IPS DF 6.9 (cell line): ENCODE results near the gene ADGRL3.

Experiments used
- DNase-seq: peaks from one replicate; pipeline ENCODE4 v3.0.0-alpha.2; 2013; ENCODE audit warnings: low read depth, low spot score
- H3K27ac ChIP-seq: one replicate; pipeline ENCODE4 v1.5.1; 2013; ENCODE audit warnings: low read length, control low read depth
- H3K27me3 ChIP-seq: 2 replicates; pipeline ENCODE4 v1.6.1; 2013; ENCODE audit warnings: mild to moderate bottlenecking, low read length; ENCODE audit not compliant: control insufficient read depth, insufficient read depth
- H3K36me3 ChIP-seq: 2 replicates; pipeline ENCODE4 v1.6.1; 2013; ENCODE audit warnings: low read length; ENCODE audit not compliant: control insufficient read depth, insufficient read depth
- H3K4me1 ChIP-seq: 2 replicates; pipeline ENCODE4 v1.6.1; 2013; ENCODE audit warnings: low read length; ENCODE audit not compliant: control insufficient read depth, insufficient read depth
- H3K4me3 ChIP-seq: 2 replicates; pipeline ENCODE4 v1.5.1; 2013; ENCODE audit warnings: mild to moderate bottlenecking, low read length
- H3K9me3 ChIP-seq: 2 replicates; pipeline ENCODE4 v1.6.1; 2013; ENCODE audit warnings: low read length, inconsistent platforms; ENCODE audit not compliant: control insufficient read depth, insufficient read depth
- WGBS: extraction: QIAGEN DNeasy Blood & Tissue Kit; methylation state at CpG from one replicate; pipeline ENCODE4 v1.1.7; 2013; ENCODE audit warnings: mixed read lengths, missing lambda C conversion rate; ENCODE audit not compliant: insufficient read length, insufficient coverage; 5-methylcytosine and 5-hydroxymethylcytosine counted together

ADGRL3 gene

DNA sequence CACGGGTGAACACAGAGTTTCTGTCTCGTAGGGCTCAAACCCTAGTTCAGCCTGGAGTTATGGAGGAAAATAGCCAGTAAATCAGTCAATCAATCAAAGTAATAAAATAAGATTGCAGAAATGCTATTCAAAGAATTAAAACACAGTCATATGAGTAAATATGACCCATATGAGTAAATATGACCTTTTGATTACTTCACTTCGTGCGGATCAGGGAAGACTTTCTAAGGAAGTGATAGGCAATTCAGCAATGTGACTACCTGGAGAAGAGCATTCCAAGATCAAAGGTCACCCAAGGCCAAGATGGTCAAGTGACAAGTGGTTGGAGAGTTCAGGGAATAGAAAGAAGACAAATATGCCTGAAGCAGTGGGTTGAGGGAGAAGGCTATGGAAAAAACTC, 722.6 kb downstream of the ADGRL3 start:
- Histone ChIP-seq H3K9me3 (no peaks in the 10 kb centered on the region), H3K4me3 (no peak overlapping the region), H3K27me3 (no peaks in the 10 kb centered on the region), H3K4me1 (peaks cover 2% of the 10 kb centered on the region; the same call in 1 of the 2 replicates), H3K36me3 (no peaks in the 10 kb centered on the region), H3K27ac (no peak overlapping the region)
- WGBS = no CpG with 5 or more reads among the region's 4 CpGs
- DNase-seq = no peak

DNA sequence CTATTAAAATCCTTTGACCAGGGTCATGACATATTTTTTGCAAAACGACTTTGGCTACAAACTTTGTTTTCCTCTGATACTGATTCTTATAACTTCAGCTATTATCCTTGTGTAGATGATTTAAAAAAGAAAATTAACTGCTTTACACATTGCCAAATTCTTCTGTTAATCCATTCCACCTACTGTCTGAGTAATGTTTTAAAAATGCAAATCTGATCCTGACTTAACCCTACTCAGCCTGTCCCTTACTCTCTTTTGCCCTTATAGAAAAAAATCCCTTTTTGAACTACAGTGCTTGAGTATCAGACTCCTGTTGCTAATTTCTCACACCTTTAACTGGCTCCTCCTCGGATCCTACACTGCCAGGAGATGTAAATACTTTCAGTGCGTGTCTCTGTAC, 723.1 kb downstream of the ADGRL3 start:
- H3K9me3 ChIP-seq = no peaks in the 10 kb centered on the region
- no peak overlapping the region for H3K4me3 ChIP-seq
- H3K4me1 ChIP-seq = peaks cover 2% of the 10 kb centered on the region; the same call in 1 of the 2 replicates
- no peaks in the 10 kb centered on the region for H3K36me3 ChIP-seq
- no peak overlapping the region for H3K27ac ChIP-seq
- no CpG with 5 or more reads among the region's 3 CpGs for WGBS
- no peaks in the 10 kb centered on the region for H3K27me3 ChIP-seq
- no peak for DNase-seq

DNA sequence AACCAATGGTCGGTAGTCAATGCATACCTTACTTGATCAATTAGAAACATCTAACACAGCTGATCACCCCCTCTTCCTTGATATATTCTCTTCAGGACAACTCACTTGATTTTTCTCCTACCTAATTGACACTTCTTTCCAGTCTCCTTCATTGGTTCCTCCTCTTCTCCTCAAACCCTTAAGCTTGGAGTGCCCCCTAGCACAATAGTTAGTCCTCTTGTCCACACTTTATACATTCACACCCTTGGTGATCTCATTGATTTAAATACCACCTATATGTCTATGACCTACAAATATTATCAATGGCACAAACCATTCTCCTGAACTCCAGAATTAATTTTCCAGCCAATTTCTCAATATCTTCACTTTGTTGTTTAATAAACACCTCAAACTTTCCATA, 724.0 kb downstream of the ADGRL3 start:
- Histone ChIP-seq H3K4me1 (peaks cover 2% of the 10 kb centered on the region; the same call in 1 of the 2 replicates), H3K4me3 (no peak overlapping the region), H3K36me3 (no peaks in the 10 kb centered on the region), H3K9me3 (no peaks in the 10 kb centered on the region), H3K27me3 (no peaks in the 10 kb centered on the region), H3K27ac (no peak overlapping the region)
- WGBS = no CpG with 5 or more reads among the region's 1 CpG
- no peak for DNase-seq

GRCh38 chr4:61933527-61933926, 733.4 kb downstream of the ADGRL3 start:
- WGBS = no CpG with 5 or more reads among the region's 1 CpG
- no peak for DNase-seq
- H3K36me3 ChIP-seq = no peaks in the 10 kb centered on the region
- no peak overlapping the region for H3K27ac ChIP-seq
- no peaks in the 10 kb centered on the region for H3K9me3 ChIP-seq
- H3K4me3 ChIP-seq = no peak overlapping the region
- H3K4me1 ChIP-seq = no peaks in the 10 kb centered on the region
- no peaks in the 10 kb centered on the region for H3K27me3 ChIP-seq

DNA sequence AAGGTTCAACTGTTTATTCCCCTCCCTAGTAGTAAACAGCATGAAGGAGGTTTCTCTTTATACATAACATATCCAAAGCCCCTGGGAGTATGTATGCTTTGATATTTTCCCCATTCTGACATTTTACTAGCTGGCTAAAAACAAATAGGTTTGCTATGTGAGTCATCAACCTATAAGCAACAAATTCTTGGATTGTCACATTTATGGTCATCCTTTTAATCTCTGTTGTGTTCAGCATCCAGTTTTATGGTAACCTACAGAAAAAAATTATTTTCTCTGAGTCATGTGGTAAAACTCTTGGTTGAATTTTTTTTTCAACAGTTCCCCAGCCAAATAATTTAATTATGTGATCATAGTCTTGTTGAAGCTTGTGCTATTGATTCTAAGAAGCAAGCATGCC, 734.1 kb downstream of the ADGRL3 start:
- H3K27ac ChIP-seq = no peak overlapping the region
- no peaks in the 10 kb centered on the region for H3K9me3 ChIP-seq
- H3K36me3 ChIP-seq = no peaks in the 10 kb centered on the region
- no peak overlapping the region for H3K4me3 ChIP-seq
- no peaks in the 10 kb centered on the region for H3K27me3 ChIP-seq
- no peak for DNase-seq
- no peaks in the 10 kb centered on the region for H3K4me1 ChIP-seq

DNA sequence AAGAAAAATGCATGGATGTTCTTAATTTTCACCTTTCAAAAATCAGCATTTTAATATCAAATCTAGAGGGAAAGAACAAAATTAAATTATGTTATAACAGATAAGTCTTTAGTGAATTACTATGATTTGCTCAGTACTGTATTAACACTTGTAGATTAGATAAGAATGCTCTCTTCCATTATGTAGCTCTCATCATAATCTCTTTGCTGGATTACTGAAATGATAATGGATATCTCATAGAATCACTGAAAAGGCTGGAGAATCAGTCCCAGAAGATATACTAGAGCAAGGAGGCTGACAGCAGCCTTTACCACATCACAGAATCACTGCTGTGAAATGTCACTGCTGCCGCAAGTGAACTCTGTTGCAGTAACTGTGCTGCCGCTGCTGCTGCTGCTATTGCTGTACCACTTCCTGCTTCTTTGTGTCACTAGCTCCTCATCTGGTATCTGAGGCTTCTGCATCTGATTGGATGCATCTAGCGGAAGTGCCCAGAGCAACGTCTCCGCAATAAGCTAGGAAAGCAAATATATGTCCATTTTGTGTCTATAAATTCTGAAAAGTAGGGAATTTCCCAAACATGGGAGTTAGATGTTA, 738.2 kb downstream of the ADGRL3 start:
- H3K27ac ChIP-seq = no peak overlapping the region
- no peaks in the 10 kb centered on the region for H3K4me1 ChIP-seq
- H3K36me3 ChIP-seq = no peaks in the 10 kb centered on the region
- no peaks in the 10 kb centered on the region for H3K27me3 ChIP-seq
- no peaks in the 10 kb centered on the region for H3K9me3 ChIP-seq
- no CpG with 5 or more reads among the region's 5 CpGs for WGBS
- H3K4me3 ChIP-seq = no peak overlapping the region
- DNase-seq = peak; percentile 7

DNA sequence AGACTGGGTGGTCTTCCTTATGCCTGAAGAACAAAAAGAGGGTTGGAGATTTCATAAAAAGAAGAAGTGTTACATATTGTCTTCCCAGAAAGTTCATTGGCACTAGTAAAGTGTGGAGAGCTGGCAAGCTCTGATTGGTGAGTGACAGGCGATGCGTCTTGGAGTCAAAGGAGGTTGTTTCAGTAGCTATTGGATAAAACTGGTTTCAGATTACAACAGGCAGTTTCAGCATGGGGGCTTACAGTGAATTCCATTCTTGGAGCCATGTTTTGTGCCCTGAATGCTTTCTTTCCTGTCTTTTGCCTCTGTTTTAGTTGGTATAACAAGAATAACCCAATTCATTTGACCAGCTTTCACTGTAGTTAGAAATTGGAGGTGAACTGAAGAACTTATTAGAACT, 750.5 kb downstream of the ADGRL3 start:
- no peaks in the 10 kb centered on the region for H3K36me3 ChIP-seq
- DNase-seq = peak; percentile 9
- H3K4me1 ChIP-seq = no peaks in the 10 kb centered on the region
- no peaks in the 10 kb centered on the region for H3K27me3 ChIP-seq
- H3K27ac ChIP-seq = no peak overlapping the region
- no CpG with 5 or more reads among the region's 2 CpGs for WGBS
- no peaks in the 10 kb centered on the region for H3K9me3 ChIP-seq
- H3K4me3 ChIP-seq = no peak overlapping the region

DNA sequence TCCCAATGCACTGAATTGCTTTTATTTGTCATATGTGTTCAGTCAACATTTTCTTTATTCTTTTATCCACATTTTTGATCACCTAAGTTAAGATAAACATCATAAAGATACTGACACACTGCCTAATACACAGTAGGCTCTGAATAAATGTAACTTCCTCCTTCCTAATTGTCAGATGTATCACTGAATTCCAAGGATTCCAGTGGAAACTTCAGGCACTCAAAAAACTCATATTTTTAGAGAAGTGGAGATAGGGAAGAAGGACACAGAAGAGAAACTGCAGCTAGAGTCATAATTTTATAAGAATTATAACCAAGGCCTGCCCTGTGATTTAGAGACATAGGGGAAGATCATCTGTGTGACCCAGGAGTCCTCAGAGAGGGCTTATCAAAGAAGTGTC, 753.3 kb downstream of the ADGRL3 start:
- H3K36me3 ChIP-seq = no peaks in the 10 kb centered on the region
- DNase-seq = no peak
- no peak overlapping the region for H3K4me3 ChIP-seq
- H3K27ac ChIP-seq = no peak overlapping the region
- no peaks in the 10 kb centered on the region for H3K9me3 ChIP-seq
- H3K4me1 ChIP-seq = no peaks in the 10 kb centered on the region
- H3K27me3 ChIP-seq = no peaks in the 10 kb centered on the region

- Histone ChIP-seq H3K27ac (no peak overlapping the region), H3K36me3 (no peaks in the 10 kb centered on the region)
Observed at GRCh38 chr4:61958591-61958990, 758.5 kb downstream of the ADGRL3 start.

GRCh38 chr4:61959087-61959486, 759.0 kb downstream of the ADGRL3 start:
- no peak overlapping the region for H3K4me3 ChIP-seq
- no peaks in the 10 kb centered on the region for H3K27me3 ChIP-seq
- no peaks in the 10 kb centered on the region for H3K36me3 ChIP-seq
- no peak overlapping the region for H3K27ac ChIP-seq
- no peaks in the 10 kb centered on the region for H3K9me3 ChIP-seq
- DNase-seq = no peak
- no CpG with 5 or more reads among the region's 1 CpG for WGBS
- H3K4me1 ChIP-seq = no peaks in the 10 kb centered on the region

More at GRCh38 chr4:61958591-61958990, 758.5 kb downstream of the ADGRL3 start:
- H3K4me1 ChIP-seq = no peaks in the 10 kb centered on the region
- DNase-seq = no peak
- WGBS = no CpG with 5 or more reads among the region's 1 CpG
- H3K9me3 ChIP-seq = no peaks in the 10 kb centered on the region
- H3K27me3 ChIP-seq = no peaks in the 10 kb centered on the region
- H3K4me3 ChIP-seq = no peak overlapping the region

DNA sequence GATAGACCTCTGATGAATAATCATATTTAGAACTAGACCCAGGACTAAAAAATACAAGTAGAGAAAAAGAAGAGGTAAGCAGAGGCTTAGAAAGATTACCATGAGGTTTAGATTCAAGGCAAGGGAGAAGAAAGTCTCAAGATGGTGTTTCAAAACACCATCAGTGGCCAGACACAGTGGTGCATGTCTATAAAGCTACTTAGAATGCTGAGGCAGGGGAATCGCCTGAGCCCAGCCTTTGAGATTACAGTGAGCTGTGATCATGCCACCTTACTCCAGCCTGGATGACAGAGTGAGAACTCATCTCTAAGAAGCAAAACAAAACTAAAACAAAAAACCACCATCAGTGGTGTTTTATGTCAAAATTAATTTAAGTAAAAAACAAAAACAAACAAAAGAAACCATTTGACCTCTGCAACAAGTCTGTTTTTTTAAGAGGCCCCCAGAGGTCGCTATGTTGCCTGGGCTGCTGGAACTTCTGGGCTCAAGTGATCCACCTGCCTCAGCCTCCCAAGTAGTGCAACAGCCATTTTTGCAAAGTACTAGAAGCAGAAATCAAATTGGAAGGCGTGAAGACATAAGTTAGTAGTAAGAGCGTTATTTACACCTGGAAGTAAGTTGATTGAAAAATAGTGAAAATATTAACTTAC, 784.3 kb downstream of the ADGRL3 start:
- Histone ChIP-seq H3K36me3 (no peaks in the 10 kb centered on the region), H3K27me3 (no peaks in the 10 kb centered on the region), H3K4me3 (no peak overlapping the region), H3K4me1 (no peaks in the 10 kb centered on the region; the same call in 1 of the 2 replicates), H3K27ac (no peak overlapping the region), H3K9me3 (no peaks in the 10 kb centered on the region)
- WGBS = 100% methylated on average over 2 of the region's 4 CpGs
- no peak for DNase-seq
